PC-3 (cell line): ENCODE results near the gene JUNB. TPM values are rescaled to one million over a fixed set of nuclear protein-coding genes. Genes with fewer than 3 reads are reported as not detected.
A peak's percentile ranks its signal among the peaks of the same experiment; 100 is the strongest.

Source experiments
- ATAC-seq: fragments of 200-7000 bp; cut with Tn5 transposase; 2 replicates; pipeline ENCODE4 v1.9.1; 2020; ENCODE audit warnings: mild to moderate bottlenecking, moderate library complexity
- BruUV-seq: library from RNA; stranded (reverse); fragments of 400-500 nt; replicated peaks from 2 replicates; lab custom pipeline; 2021; lab: Mats Ljungman, UMichigan
- CTCF ChIA-PET: fragments of 300-600 bp; sonication (Branson Sonifier 250); formaldehyde crosslinking; loops from one replicate; lab custom pipeline; 2022; ENCODE audit warnings: antibody characterized with exemption; lab: Charles Lee
- POLR2A ChIA-PET: fragments of 300-600 bp; sonication (Branson Sonifier 250); formaldehyde crosslinking; loops from one replicate; lab custom pipeline; 2022; ENCODE audit warnings: antibody characterized with exemption; ENCODE audit not compliant: unreplicated experiment; lab: Charles Lee
- DNase-seq: peaks from one replicate; pipeline ENCODE4 v3.0.0-alpha.2; 2015
- H2AFZ ChIP-seq: fragments of 300-600 bp; sonication (generic); 2 replicates; pipeline ENCODE4 v1.6.0; 2016; ENCODE audit warnings: antibody characterized with exemption, low read length
- H3F3A ChIP-seq: fragments of 300-600 bp; sonication (generic); one replicate; pipeline ENCODE4 v1.6.0; 2017; ENCODE audit warnings: antibody characterized with exemption, low read length, control low read depth, mild to moderate bottlenecking; ENCODE audit not compliant: unreplicated experiment
- H3K27ac ChIP-seq: fragments of 300-600 bp; sonication (generic); 2 replicates; pipeline ENCODE4 v1.5.1; 2016; ENCODE audit warnings: mild to moderate bottlenecking, low read length
- H3K27me3 ChIP-seq: fragments of 300-600 bp; sonication (generic); 2 replicates; pipeline ENCODE4 v1.6.1; 2016; ENCODE audit warnings: low read length, mixed read lengths
- H3K36me3 ChIP-seq: fragments of 300-600 bp; sonication (generic); 2 replicates; pipeline ENCODE4 v1.6.1; 2016; ENCODE audit warnings: low read depth, mixed run types, low read length, mixed read lengths
- H3K4me1 ChIP-seq: fragments of 300-600 bp; sonication (generic); 2 replicates; pipeline ENCODE4 v1.5.1; 2016; ENCODE audit warnings: low read length; ENCODE audit not compliant: insufficient read depth
- H3K4me2 ChIP-seq: fragments of 300-600 bp; sonication (generic); 2 replicates; pipeline ENCODE4 v1.6.0; 2016; ENCODE audit warnings: low read length
- H3K4me3 ChIP-seq: fragments of 300-600 bp; sonication (generic); 2 replicates; pipeline ENCODE4 v1.5.1; 2016; ENCODE audit warnings: mild to moderate bottlenecking, low read length, mixed read lengths
- H3K79me2 ChIP-seq: fragments of 300-600 bp; sonication (generic); 2 replicates; pipeline ENCODE4 v1.6.1; 2017; ENCODE audit warnings: low read length, mixed read lengths
- H3K9ac ChIP-seq: fragments of 300-600 bp; sonication (generic); 2 replicates; pipeline ENCODE4 v1.6.0; 2016; ENCODE audit warnings: mild to moderate bottlenecking, low read length
- H3K9me2 ChIP-seq: fragments of 300-600 bp; sonication (generic); replicated peaks from 2 replicates; pipeline ENCODE4 v1.6.1; 2016; ENCODE audit warnings: mixed run types, low read length, mixed read lengths
- H3K9me3 ChIP-seq: fragments of 300-600 bp; sonication (generic); 2 replicates; pipeline ENCODE4 v1.6.1; 2016; ENCODE audit warnings: low read length, mixed read lengths
- H4K20me1 ChIP-seq: fragments of 300-600 bp; sonication (generic); 2 replicates; pipeline ENCODE4 v1.6.1; 2016; ENCODE audit warnings: low read length, mixed read lengths
- EZH2 ChIP-seq: fragments of 300-600 bp; sonication (generic); IDR thresholded peaks from one replicate; pipeline ENCODE4 v1.6.1; 2017; ENCODE audit warnings: antibody characterized with exemption, mild to moderate bottlenecking, low read length; ENCODE audit not compliant: unreplicated experiment
- EZH2phosphoT487 ChIP-seq: fragments of 300-600 bp; sonication (generic); IDR thresholded peaks from 2 replicates; pipeline ENCODE4 v1.6.1; 2018; ENCODE audit warnings: mild to moderate bottlenecking, antibody characterized with exemption, low read length, borderline replicate concordance
- intact Hi-C: fragments of 100-400 bp; cut with micrococcal nuclease; formaldehyde crosslinking; loops from 2 replicates; pipeline ENCODE4 v1.9.0; 2023
- total RNA-seq: library from RNA; depleted of rRNA; stranded (reverse); fragments of >200 nt; gene quantifications from 2 replicates; pipeline ENCODE4 v1.2.3, GENCODE V29; 2014
- TF ChIP-seq, protein P1 (sequence below): fragments of 300-600 bp; sonication (generic); conservative IDR thresholded peaks from 2 replicates; pipeline ENCODE4 v1.5.1; 2017; ENCODE audit warnings: antibody characterized with exemption, low read depth, mild to moderate bottlenecking, low read length

Gene JUNB
- total RNA-seq, 1 experiment from 2014 or later: 343 TPM

GRCh38 chr19:12838886-12839756 is 47.8 kb downstream of the JUNB start:
- peak overlapping the region; percentile 65 for H3K9ac ChIP-seq
- peaks cover 22% of the 10 kb centered on the region for H3K4me1 ChIP-seq
- H3K4me2 ChIP-seq: peak overlapping the region; percentile 94
- peak; percentile 47 for DNase-seq
- intact Hi-C loops: loop anchor here (5.0 kb wide), 1 partner anchor 37 kb away; the partner anchor contains the start of genes PRDX2 and THSD8
- H3F3A ChIP-seq: peaks cover 13% of the 10 kb centered on the region
- H3K27me3 ChIP-seq: peaks cover 10% of the 10 kb centered on the region
- no peaks in the 10 kb centered on the region for H3K9me3 ChIP-seq
- POLR2A ChIA-PET: no interaction called here
- H3K36me3 ChIP-seq: no peaks in the 10 kb centered on the region
- BruUV-seq: TSS peak; percentile 56
- H3K9me2 ChIP-seq: no peaks in the 10 kb centered on the region
- H4K20me1 ChIP-seq: 0 out of 2 replicates have a peak, but pooled peaks cover 4% of the 10 kb centered on the region
- H3K4me3 ChIP-seq: peak overlapping the region; percentile 96
- TF ChIP-seq EZH2 (no peak), EZH2phosphoT487 (no peak)
- TF ChIP-seq, protein P1, sequence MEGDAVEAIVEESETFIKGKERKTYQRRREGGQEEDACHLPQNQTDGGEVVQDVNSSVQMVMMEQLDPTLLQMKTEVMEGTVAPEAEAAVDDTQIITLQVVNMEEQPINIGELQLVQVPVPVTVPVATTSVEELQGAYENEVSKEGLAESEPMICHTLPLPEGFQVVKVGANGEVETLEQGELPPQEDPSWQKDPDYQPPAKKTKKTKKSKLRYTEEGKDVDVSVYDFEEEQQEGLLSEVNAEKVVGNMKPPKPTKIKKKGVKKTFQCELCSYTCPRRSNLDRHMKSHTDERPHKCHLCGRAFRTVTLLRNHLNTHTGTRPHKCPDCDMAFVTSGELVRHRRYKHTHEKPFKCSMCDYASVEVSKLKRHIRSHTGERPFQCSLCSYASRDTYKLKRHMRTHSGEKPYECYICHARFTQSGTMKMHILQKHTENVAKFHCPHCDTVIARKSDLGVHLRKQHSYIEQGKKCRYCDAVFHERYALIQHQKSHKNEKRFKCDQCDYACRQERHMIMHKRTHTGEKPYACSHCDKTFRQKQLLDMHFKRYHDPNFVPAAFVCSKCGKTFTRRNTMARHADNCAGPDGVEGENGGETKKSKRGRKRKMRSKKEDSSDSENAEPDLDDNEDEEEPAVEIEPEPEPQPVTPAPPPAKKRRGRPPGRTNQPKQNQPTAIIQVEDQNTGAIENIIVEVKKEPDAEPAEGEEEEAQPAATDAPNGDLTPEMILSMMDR: no peak
- ATAC-seq: peak; percentile 27
- peak overlapping the region; percentile 93 for H2AFZ ChIP-seq
- CTCF ChIA-PET: interaction anchor here (0.6 kb wide), 2 partner anchors 33 to 72 kb away, joined by 3 to 5 read pairs; no protein-coding TSS in a partner anchor
- H3K79me2 ChIP-seq: peaks cover 4% of the 10 kb centered on the region
- H3K27ac ChIP-seq: no peak overlapping the region

- CTCF ChIA-PET: no interaction called here
- TF ChIP-seq, protein P1: no peak
- TF ChIP-seq EZH2phosphoT487 (no peak), EZH2 (no peak)
- Histone ChIP-seq H2AFZ (no peak overlapping the region), H3K4me1 (peaks cover 23% of the 10 kb centered on the region), H3K9ac (no peak overlapping the region), H3K4me2 (no peak overlapping the region), H3K36me3 (no peaks in the 10 kb centered on the region), H3K9me3 (no peaks in the 10 kb centered on the region), H3K79me2 (peaks cover 4% of the 10 kb centered on the region), H3K27ac (no peak overlapping the region), H3K4me3 (no peak overlapping the region), H3K27me3 (no peaks in the 10 kb centered on the region), H3F3A (peaks cover 13% of the 10 kb centered on the region), H4K20me1 (0 out of 2 replicates have a peak, but pooled peaks cover 4% of the 10 kb centered on the region), H3K9me2 (no peaks in the 10 kb centered on the region)
- DNase-seq (peak; percentile 93), ATAC-seq (peak; percentile 30)
- intact Hi-C loops: no loop called here
- no TSS peak for BruUV-seq
- POLR2A ChIA-PET: no interaction called here
Observed at GRCh38 chr19:12840091-12841079, 49.1 kb downstream of the JUNB start.
